ENCODE results near the gene CCSER1.
A peak's percentile ranks its signal among the peaks of the same experiment; 100 is the strongest.

The CCSER1 gene

GRCh38 chr4:91497892-91498291 lies 1370.7 kb downstream of the CCSER1 start:
- no peaks in the 10 kb centered on the region for H3K4me1 ChIP-seq (ENCODE audit: insufficient read depth, low read length, poor library complexity, severe bottlenecking)
- H2AFZ ChIP-seq (ENCODE audit: low read length), result no peak overlapping the region
- no peaks in the 10 kb centered on the region for H4K20me1 ChIP-seq (ENCODE audit: insufficient read depth, low read length, poor library complexity, severe bottlenecking)
- H3K36me3 ChIP-seq (ENCODE audit: insufficient read depth, low read length), result no peaks in the 10 kb centered on the region
- H3K9me3 ChIP-seq (ENCODE audit: insufficient read depth, low read depth, low read length), result no peaks in the 10 kb centered on the region
- TF ChIP-seq CTCF (conservative IDR thresholded peaks at IDR 0.05; ENCODE audit: low read length) (no peak), EZH2phosphoT487 (IDR thresholded peaks at IDR 0.05; ENCODE audit: borderline replicate concordance) (no peak)
- H3K79me2 ChIP-seq (ENCODE audit: insufficient read depth, low read length), result no peaks in the 10 kb centered on the region
- no peaks in the 10 kb centered on the region for H3F3A ChIP-seq (ENCODE audit: low read depth)
- H3K4me3 ChIP-seq (ENCODE audit: low read length, poor library complexity, severe bottlenecking), result no peak overlapping the region
- no peaks in the 10 kb centered on the region for H3K27me3 ChIP-seq (ENCODE audit: insufficient read depth, low read length, poor library complexity, severe bottlenecking)
- no peak overlapping the region for H3K9ac ChIP-seq (ENCODE audit: low read depth, low read length, poor library complexity, severe bottlenecking)
- no peak overlapping the region for H3K4me2 ChIP-seq (ENCODE audit: low read depth, low read length, poor library complexity, severe bottlenecking)
- H3K9me2 ChIP-seq (replicated peaks; ENCODE audit: low read depth, low read length), result no peaks in the 10 kb centered on the region; the same call in 1 of the 2 replicates

- Histone ChIP-seq H4K20me1 (ENCODE audit: insufficient read depth, low read length, poor library complexity, severe bottlenecking) (no peaks in the 10 kb centered on the region), H3F3A (ENCODE audit: low read depth) (no peaks in the 10 kb centered on the region), H3K27me3 (ENCODE audit: insufficient read depth, low read length, poor library complexity, severe bottlenecking) (no peaks in the 10 kb centered on the region), H3K79me2 (ENCODE audit: insufficient read depth, low read length) (no peaks in the 10 kb centered on the region), H3K9me3 (ENCODE audit: insufficient read depth, low read depth, low read length) (no peaks in the 10 kb centered on the region), H3K4me1 (ENCODE audit: insufficient read depth, low read length, poor library complexity, severe bottlenecking) (no peaks in the 10 kb centered on the region), H3K9ac (ENCODE audit: low read depth, low read length, poor library complexity, severe bottlenecking) (no peak overlapping the region), H3K9me2 (replicated peaks; ENCODE audit: low read depth, low read length) (no peaks in the 10 kb centered on the region), H3K4me3 (ENCODE audit: low read length, poor library complexity, severe bottlenecking) (no peak overlapping the region), H3K36me3 (ENCODE audit: insufficient read depth, low read length) (no peaks in the 10 kb centered on the region), H2AFZ (ENCODE audit: low read length) (no peak overlapping the region), H3K4me2 (ENCODE audit: low read depth, low read length, poor library complexity, severe bottlenecking) (no peak overlapping the region)
- TF ChIP-seq CTCF (conservative IDR thresholded peaks at IDR 0.05; ENCODE audit: low read length) (peak; percentile 20; the same call in 1 of the 2 replicates), EZH2phosphoT487 (IDR thresholded peaks at IDR 0.05; ENCODE audit: borderline replicate concordance) (no peak)
Measured at GRCh38 chr4:91502365-91502764, 1375.2 kb downstream of the CCSER1 start.

- TF ChIP-seq CTCF (conservative IDR thresholded peaks at IDR 0.05; ENCODE audit: low read length) (no peak), EZH2phosphoT487 (IDR thresholded peaks at IDR 0.05; ENCODE audit: borderline replicate concordance) (no peak)
- Histone ChIP-seq H3K27me3 (ENCODE audit: insufficient read depth, low read length, poor library complexity, severe bottlenecking) (no peaks in the 10 kb centered on the region), H4K20me1 (ENCODE audit: insufficient read depth, low read length, poor library complexity, severe bottlenecking) (no peaks in the 10 kb centered on the region), H3K4me1 (ENCODE audit: insufficient read depth, low read length, poor library complexity, severe bottlenecking) (no peaks in the 10 kb centered on the region), H2AFZ (ENCODE audit: low read length) (no peak overlapping the region), H3K4me2 (ENCODE audit: low read depth, low read length, poor library complexity, severe bottlenecking) (no peak overlapping the region), H3K4me3 (ENCODE audit: low read length, poor library complexity, severe bottlenecking) (no peak overlapping the region), H3K9me2 (replicated peaks; ENCODE audit: low read depth, low read length) (no peaks in the 10 kb centered on the region), H3K9ac (ENCODE audit: low read depth, low read length, poor library complexity, severe bottlenecking) (no peak overlapping the region), H3K9me3 (ENCODE audit: insufficient read depth, low read depth, low read length) (no peaks in the 10 kb centered on the region), H3K79me2 (ENCODE audit: insufficient read depth, low read length) (no peaks in the 10 kb centered on the region), H3K36me3 (ENCODE audit: insufficient read depth, low read length) (no peaks in the 10 kb centered on the region), H3F3A (ENCODE audit: low read depth) (no peaks in the 10 kb centered on the region)
Measured at GRCh38 chr4:91513326-91513725, 1386.1 kb downstream of the CCSER1 start.

Measured in Loucy (cell line).